Measurements from ENCODE around the gene JUP. TPM values are rescaled to one million over a fixed set of nuclear protein-coding genes. Genes with fewer than 3 reads are reported as not detected.

Gene JUP
- total and polyA plus RNA-seq, 10 of the 15 experiments (the other 5 are each of a cell fraction or from before 2014, with no cell fraction given) = 1.5 to 36.3 (median 11.6) TPM

- no peak for DNase-seq (ENCODE audit: low read depth, low spot score)
- H3K79me2 ChIP-seq (ENCODE audit: control insufficient read depth, insufficient read depth, low read length) = no peaks in the 10 kb centered on the region
- no peak overlapping the region for H3K4me2 ChIP-seq (ENCODE audit: control insufficient read depth, insufficient read depth)
- H3K9me3 ChIP-seq (replicated peaks; ENCODE audit: control insufficient read depth, insufficient read depth, low read length) = no peaks in the 10 kb centered on the region
- H3K4me3 ChIP-seq = no peak overlapping the region
- H3K27me3 ChIP-seq (replicated peaks in 1 of 2; ENCODE audit: control insufficient read depth in 2 of 2, insufficient read depth in 2 of 2, low read length in 1 of 2) = peaks cover 0 to 4% of the 10 kb centered on the region in 2 experiments; a peak in 1 of 4 replicates
- WGBS (ENCODE audit: insufficient coverage, insufficient replicate concordance, low lambda C conversion rate, missing lambda C conversion rate) = 81% methylated on average over 19 of the region's 20 CpGs
- no peaks in the 10 kb centered on the region for H3K36me3 ChIP-seq (ENCODE audit: control insufficient read depth in 2 of 2, insufficient read depth in 2 of 2, low read length in 1 of 2)
- no peak overlapping the region for H2AFZ ChIP-seq (ENCODE audit: control insufficient read depth, low read depth, low read length)
- intact Hi-C loops (cut with micrococcal nuclease; ENCODE audit: unreplicated experiment) = no loop called here
- FAIRE-seq = no peak
- in situ Hi-C loops (cut with MboI) = no loop called here
- ChIA-PET POLR2A (interaction anchor here (0.6 kb wide), 1 partner anchor 77 kb away, joined by 6 read pairs; no protein-coding TSS in a partner anchor), SMC1A (ENCODE audit: uncharacterized antibody, unreplicated experiment) (no interaction called here), CTCF (no interaction called here), RAD21 (ENCODE audit: unreplicated experiment) (no interaction called here)
- H3K9ac ChIP-seq (ENCODE audit: control insufficient read depth, insufficient read depth, low read length) = no peak overlapping the region
- no TSS peak for BruUV-seq (replicated peaks)
- peaks cover 9% of the 10 kb centered on the region for H3K4me1 ChIP-seq (ENCODE audit: control insufficient read depth, insufficient read depth, low read length)
- ATAC-seq = no peak
- TF ChIP-seq GABPA (IDR thresholded peaks at IDR 0.05; ENCODE audit: low read depth) = no peak
- TF ChIP-seq ZBED1 (IDR thresholded peaks at IDR 0.05; ENCODE audit: borderline replicate concordance) = no peak
- TF ChIP-seq IKZF2 (IDR thresholded peaks at IDR 0.05) = no peak
- TF ChIP-seq ZNF384 (IDR thresholded peaks at IDR 0.05; ENCODE audit: borderline replicate concordance, low read depth, low read length) = no peak
- TF ChIP-seq GATAD2B (conservative IDR thresholded peaks at IDR 0.05; ENCODE audit: low read depth) = no peak
- H4K20me1 ChIP-seq (ENCODE audit: control insufficient read depth, insufficient read depth) = no peaks in the 10 kb centered on the region; the same call in 1 of the 2 replicates
- H3K27ac ChIP-seq (ENCODE audit: control insufficient read depth, insufficient read depth) = no peak overlapping the region
Measured at GRCh38 chr17:41818024-41818423, 31.5 kb upstream of the JUP start.

- no peak for DNase-seq (ENCODE audit: low read depth, low spot score)
- Histone ChIP-seq H3K4me2 (ENCODE audit: control insufficient read depth, insufficient read depth) (no peak overlapping the region), H3K27ac (ENCODE audit: control insufficient read depth, insufficient read depth) (no peak overlapping the region), H3K27me3 (replicated peaks in 1 of 2; ENCODE audit: control insufficient read depth in 2 of 2, insufficient read depth in 2 of 2, low read length in 1 of 2) (peaks cover 0 to 7% of the 10 kb centered on the region in 2 experiments; a peak in 2 of 4 replicates), H3K9ac (ENCODE audit: control insufficient read depth, insufficient read depth, low read length) (no peak overlapping the region), H4K20me1 (ENCODE audit: control insufficient read depth, insufficient read depth) (no peaks in the 10 kb centered on the region; the same call in 1 of the 2 replicates), H3K4me3 (no peak overlapping the region), H3K36me3 (ENCODE audit: control insufficient read depth in 2 of 2, insufficient read depth in 2 of 2, low read length in 1 of 2) (no peaks in the 10 kb centered on the region), H3K4me1 (ENCODE audit: control insufficient read depth, insufficient read depth, low read length) (peaks cover 15% of the 10 kb centered on the region), H3K9me3 (replicated peaks; ENCODE audit: control insufficient read depth, insufficient read depth, low read length) (no peaks in the 10 kb centered on the region), H3K79me2 (ENCODE audit: control insufficient read depth, insufficient read depth, low read length) (no peaks in the 10 kb centered on the region), H2AFZ (ENCODE audit: control insufficient read depth, low read depth, low read length) (no peak overlapping the region)
- in situ Hi-C loops (cut with MboI) = no loop called here
- TF ChIP-seq SIX5 (IDR thresholded peaks at IDR 0.05; ENCODE audit: low read depth, low read length, severe bottlenecking) (no peak), TCF3 (IDR thresholded peaks at IDR 0.05; ENCODE audit: borderline replicate concordance, insufficient read depth, low read depth, low read length) (peak; percentile 18; the same call in 1 of the 2 replicates)
- CTCF ChIA-PET = no interaction called here
- no peak for ATAC-seq
- 72% methylated on average over 23 of the region's 23 CpGs for WGBS (ENCODE audit: insufficient coverage, insufficient replicate concordance, low lambda C conversion rate, missing lambda C conversion rate)
- POLR2A ChIA-PET = interaction anchor here (0.6 kb wide), 1 partner anchor 198 kb away, joined by 4 read pairs; no protein-coding TSS in a partner anchor
- RAD21 ChIA-PET (ENCODE audit: unreplicated experiment) = no interaction called here
- no peak for FAIRE-seq
- no TSS peak for BruUV-seq (replicated peaks)
- SMC1A ChIA-PET (ENCODE audit: uncharacterized antibody, unreplicated experiment) = no interaction called here
- intact Hi-C loops (cut with micrococcal nuclease; ENCODE audit: unreplicated experiment) = no loop called here
Measured at GRCh38 chr17:41816637-41817320, 30.3 kb upstream of the JUP start.

All from GM12878 (cell line).